Measurements from ENCODE around the gene CXCR4. TPM values are rescaled to one million over a fixed set of nuclear protein-coding genes. Genes with fewer than 3 reads are reported as not detected.

The CXCR4 gene
- total RNA-seq, 1 donor from 2014 or later, result 200 TPM

GRCh38 chr2:136086253-136087016, 31.5 kb downstream of the CXCR4 start:
- Mint-ChIP-seq H3K4me1 (peaks cover 7% of the 10 kb centered on the region), H3K27ac (no peak overlapping the region), H3K36me3 (ENCODE audit: low read depth) (no peaks in the 10 kb centered on the region), H3K27me3 (no peaks in the 10 kb centered on the region), H3K4me3 (no peak overlapping the region), H3K9me3 (no peaks in the 10 kb centered on the region)
- POLR2A ChIA-PET, result no interaction called here
- TF ChIP-seq CTCF (IDR thresholded peaks at IDR 0.05), result no peak
- no peak for ATAC-seq (ENCODE audit: low read depth)
- intact Hi-C loops (cut with micrococcal nuclease), result no loop called here
- CTCF ChIA-PET, result interaction anchor here (0.8 kb wide), 1 partner anchor 298 kb away, joined by 3 read pairs; no protein-coding TSS in a partner anchor
- no peak for DNase-seq

DNA sequence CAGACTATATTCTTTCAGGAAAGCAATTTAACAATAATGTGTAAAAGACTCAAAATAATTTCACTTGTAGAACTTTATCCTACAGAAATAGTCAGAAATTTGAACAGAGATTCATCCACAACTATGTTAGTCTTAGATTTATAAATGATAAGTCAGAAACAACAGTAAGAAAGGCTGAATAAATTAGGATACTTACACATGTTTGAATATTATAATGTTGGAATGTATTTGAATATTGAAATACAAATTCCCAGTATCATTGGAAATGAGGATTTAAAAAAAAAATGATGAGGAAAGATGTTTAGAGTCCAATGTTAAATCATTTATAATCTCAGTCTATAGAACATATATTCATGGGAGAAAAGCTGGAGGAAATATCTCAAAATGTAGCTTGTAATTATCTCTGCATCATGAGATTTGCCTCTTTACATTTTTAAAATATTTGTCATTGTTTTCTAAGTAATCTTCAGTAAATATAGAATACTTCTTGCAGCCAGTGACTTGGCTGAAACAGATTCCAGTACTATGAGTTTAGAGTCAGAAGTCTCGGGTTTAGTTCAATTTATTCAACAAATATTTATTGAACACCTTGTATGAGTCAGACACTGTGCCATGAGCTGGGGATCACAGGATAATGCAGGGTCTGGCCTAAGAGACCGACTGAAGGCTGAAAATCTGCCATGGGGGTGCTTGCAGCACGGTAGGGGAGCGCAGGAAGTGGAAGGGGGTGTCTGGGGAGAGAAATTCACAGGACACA, 32.3 kb downstream of the CXCR4 start:
- H3K9me3 Mint-ChIP-seq, result no peaks in the 10 kb centered on the region
- no peaks in the 10 kb centered on the region for H3K36me3 Mint-ChIP-seq (ENCODE audit: low read depth)
- no peak overlapping the region for H3K27ac Mint-ChIP-seq
- POLR2A ChIA-PET, result no interaction called here
- no peak for TF ChIP-seq CTCF (IDR thresholded peaks at IDR 0.05)
- intact Hi-C loops (cut with micrococcal nuclease), result no loop called here
- peaks cover 7% of the 10 kb centered on the region for H3K4me1 Mint-ChIP-seq
- ATAC-seq (ENCODE audit: low read depth) (no peak), DNase-seq (no peak)
- H3K4me3 Mint-ChIP-seq, result no peak overlapping the region
- CTCF ChIA-PET, result interaction anchor here (0.8 kb wide), 1 partner anchor 299 kb away, joined by 3 read pairs; no protein-coding TSS in a partner anchor
- H3K27me3 Mint-ChIP-seq, result no peaks in the 10 kb centered on the region

DNA sequence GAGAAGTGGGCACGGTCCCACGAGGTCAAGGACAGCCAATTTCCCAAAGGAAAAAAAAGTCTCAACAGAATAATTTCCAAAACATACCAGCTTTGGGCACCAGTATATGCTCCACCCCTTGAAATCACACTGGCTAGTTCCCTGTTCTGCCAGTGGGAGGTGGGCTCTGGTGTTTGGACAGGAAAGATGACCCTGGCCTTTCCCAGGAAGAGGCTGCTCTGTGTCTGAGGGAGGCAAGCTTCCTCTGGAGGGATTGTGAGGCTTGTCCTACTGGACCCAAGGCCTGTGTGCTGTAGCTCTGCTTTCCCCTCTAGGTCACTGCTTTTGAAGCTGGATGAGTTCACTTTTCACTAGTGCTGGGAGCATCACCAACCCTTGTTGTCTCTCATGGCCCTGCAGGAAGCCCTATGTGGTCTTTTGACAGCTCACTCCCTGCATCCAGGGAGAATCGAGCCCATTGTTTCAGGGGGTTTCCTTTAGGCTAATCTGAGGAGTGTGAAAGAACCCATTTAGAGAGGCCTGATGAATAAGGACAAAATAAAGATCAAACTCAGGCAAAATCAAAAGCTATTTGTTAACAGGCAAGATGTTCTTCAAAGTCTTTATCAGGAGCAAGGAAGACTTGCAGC, 36.3 kb downstream of the CXCR4 start:
- ChIA-PET POLR2A (no interaction called here), CTCF (no interaction called here)
- no peak overlapping the region for H3K27ac Mint-ChIP-seq
- no peak overlapping the region for H3K4me3 Mint-ChIP-seq
- H3K9me3 Mint-ChIP-seq, result no peaks in the 10 kb centered on the region
- ATAC-seq (ENCODE audit: low read depth), result no peak
- TF ChIP-seq CTCF (IDR thresholded peaks at IDR 0.05), result no peak
- H3K27me3 Mint-ChIP-seq, result no peaks in the 10 kb centered on the region
- no peaks in the 10 kb centered on the region for H3K36me3 Mint-ChIP-seq (ENCODE audit: low read depth)
- no peak for DNase-seq
- peaks cover 3% of the 10 kb centered on the region for H3K4me1 Mint-ChIP-seq
- intact Hi-C loops (cut with micrococcal nuclease), result loop anchor here (5.0 kb wide), 1 partner anchor 39 kb away; no protein-coding TSS in a partner anchor

- Mint-ChIP-seq H3K36me3 (ENCODE audit: low read depth) (no peaks in the 10 kb centered on the region), H3K9me3 (peaks cover 2% of the 10 kb centered on the region), H3K4me1 (peaks cover 3% of the 10 kb centered on the region), H3K27me3 (no peaks in the 10 kb centered on the region), H3K4me3 (no peak overlapping the region), H3K27ac (no peak overlapping the region)
- ATAC-seq (ENCODE audit: low read depth), result no peak
- no peak for TF ChIP-seq CTCF (IDR thresholded peaks at IDR 0.05)
- POLR2A ChIA-PET, result no interaction called here
- intact Hi-C loops (cut with micrococcal nuclease), result loop anchor here (5.0 kb wide), 1 partner anchor 38 kb away; no protein-coding TSS in a partner anchor
- CTCF ChIA-PET, result no interaction called here
- DNase-seq, result no peak
Observed at GRCh38 chr2:136080114-136080513, 37.8 kb downstream of the CXCR4 start.

DNA sequence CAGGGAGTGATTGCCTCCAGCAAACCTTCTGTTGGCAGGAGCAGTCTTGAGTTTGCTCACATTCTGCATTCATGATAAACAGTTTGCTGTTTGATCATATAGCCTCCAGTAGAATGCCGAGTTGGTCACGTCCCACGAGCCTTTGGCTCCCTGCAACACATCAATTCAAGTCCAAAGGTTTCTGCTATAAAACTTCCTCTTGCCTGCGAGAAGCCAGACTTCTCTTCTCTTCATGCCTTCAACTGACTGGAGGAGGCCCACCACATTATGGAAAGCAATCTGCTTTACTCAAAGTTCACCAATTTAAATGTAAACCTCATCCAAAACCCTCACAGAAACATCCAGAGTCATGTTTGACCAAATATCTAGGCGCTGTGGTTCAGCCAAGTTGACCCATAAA, 40.8 kb downstream of the CXCR4 start:
- Mint-ChIP-seq H3K4me3 (no peak overlapping the region), H3K4me1 (peaks cover 19% of the 10 kb centered on the region), H3K27me3 (no peaks in the 10 kb centered on the region), H3K36me3 (ENCODE audit: low read depth) (no peaks in the 10 kb centered on the region), H3K27ac (no peak overlapping the region), H3K9me3 (peaks cover 6% of the 10 kb centered on the region)
- CTCF ChIA-PET, result no interaction called here
- intact Hi-C loops (cut with micrococcal nuclease), result no loop called here
- no peak for TF ChIP-seq CTCF (IDR thresholded peaks at IDR 0.05)
- DNase-seq, result no peak
- POLR2A ChIA-PET, result no interaction called here
- no peak for ATAC-seq (ENCODE audit: low read depth)
